Measurements from ENCODE around the gene SRRM3.

DNA sequence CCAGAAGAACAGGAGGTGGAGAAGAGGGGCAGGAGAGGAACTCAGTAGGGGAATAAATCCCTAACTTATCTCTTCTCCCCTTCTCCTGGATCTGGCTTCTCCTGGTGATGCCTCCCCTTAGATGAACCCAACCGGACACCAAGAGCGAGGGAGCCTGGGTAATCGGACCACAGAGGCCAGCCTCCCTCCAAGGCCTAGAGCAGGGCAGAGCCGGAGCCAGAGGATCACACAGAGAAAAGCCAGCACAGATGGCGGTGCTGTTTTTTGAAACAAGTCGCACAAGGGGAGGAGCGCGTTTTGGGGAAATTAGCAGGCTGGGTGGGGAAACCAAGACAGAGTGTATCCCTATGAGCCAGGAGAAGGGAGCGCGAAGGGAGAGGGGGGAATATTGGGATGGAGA, 4.9 kb upstream of the SRRM3 start:
- TF ChIP-seq ZNF274 (IDR thresholded peaks at IDR 0.05; ENCODE audit: low read depth, low read length), result no peak
- TF ChIP-seq YY1 (IDR thresholded peaks at IDR 0.05; ENCODE audit: insufficient read depth, insufficient read length), result no peak
- no peak for TF ChIP-seq SUZ12 (IDR thresholded peaks at IDR 0.05; ENCODE audit: extremely low read depth, insufficient read depth, insufficient read length)
